ENCODE data around the gene ADARB1.
A peak's percentile ranks its signal among the peaks of the same experiment; 100 is the strongest.

ADARB1 gene

GRCh38 chr21:45259206-45259840, 184.9 kb downstream of the ADARB1 start:
- no peak for DNase-seq

- DNase-seq, result no peak
Observed at GRCh38 chr21:45260191-45260825, 185.9 kb downstream of the ADARB1 start.

- DNase-seq, result no peak
Observed at GRCh38 chr21:45261093-45261492, 186.7 kb downstream of the ADARB1 start.

GRCh38 chr21:45262041-45262581, 187.7 kb downstream of the ADARB1 start:
- no peak for DNase-seq

- DNase-seq, result no peak
Observed at GRCh38 chr21:45262616-45263015, 188.2 kb downstream of the ADARB1 start.

- no peak for DNase-seq
Observed at GRCh38 chr21:45263534-45263933, 189.2 kb downstream of the ADARB1 start.

GRCh38 chr21:45264146-45264911, 189.9 kb downstream of the ADARB1 start:
- DNase-seq, result no peak

- DNase-seq, result no peak
Observed at GRCh38 chr21:45264912-45265515, 190.6 kb downstream of the ADARB1 start.

- DNase-seq, result no peak
Observed at GRCh38 chr21:45265721-45266517, 191.5 kb downstream of the ADARB1 start.

- DNase-seq, result peak; percentile 26 to 28
Observed at GRCh38 chr21:45266518-45267389, 192.4 kb downstream of the ADARB1 start.

- no peak for DNase-seq
Observed at GRCh38 chr21:45267390-45267760, 193.0 kb downstream of the ADARB1 start.

- DNase-seq, result no peak
Observed at GRCh38 chr21:45269861-45270260, 195.5 kb downstream of the ADARB1 start.

GRCh38 chr21:45270306-45270821, 196.0 kb downstream of the ADARB1 start:
- DNase-seq, result no peak
